ENCODE data around the gene HUWE1.
A peak's percentile ranks its signal among the peaks of the same experiment; 100 is the strongest.

The HUWE1 gene

GRCh38 chrX:53714580-53715345 lies 28.2 kb upstream of the HUWE1 start:
- no peak for TF ChIP-seq JUND (IDR thresholded peaks at IDR 0.05; ENCODE audit: low read depth)
- peak; percentile 25 to 91 for DNase-seq (ENCODE audit: low read depth in 1 of 2, low spot score in 1 of 2)
- in situ Hi-C loops (cut with HindIII; ENCODE audit: low pct_unique_long_range_greater_than_20kb, low sequenced_read_pairs): no loop called here

GRCh38 chrX:53713987-53714579 lies 27.6 kb upstream of the HUWE1 start:
- in situ Hi-C loops (cut with HindIII; ENCODE audit: low pct_unique_long_range_greater_than_20kb, low sequenced_read_pairs): no loop called here
- DNase-seq (ENCODE audit: low read depth in 1 of 2, low spot score in 1 of 2): no peak
- peak; percentile 33; the same call in 1 of the 2 replicates for TF ChIP-seq JUND (IDR thresholded peaks at IDR 0.05; ENCODE audit: low read depth)

DNA sequence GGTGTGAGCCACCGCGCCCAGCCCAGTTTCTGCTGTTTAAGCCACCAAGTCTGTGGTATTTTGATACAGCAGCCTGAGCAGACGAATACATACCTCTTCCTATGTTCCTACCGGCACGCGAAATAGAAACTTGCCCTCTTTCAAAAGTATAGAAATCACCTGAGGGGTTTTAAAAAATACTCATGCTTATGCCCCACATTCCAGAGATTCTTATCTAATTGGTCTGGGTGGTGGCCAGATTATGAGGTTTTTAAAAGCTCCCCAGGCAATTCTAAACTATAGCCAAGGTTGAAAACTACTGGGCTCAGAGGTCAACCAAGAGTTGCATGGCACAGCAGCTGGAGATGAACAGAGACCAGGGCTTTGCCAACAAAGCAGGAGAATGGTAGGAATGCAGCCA lies 24.9 kb upstream of the HUWE1 start:
- in situ Hi-C loops (cut with HindIII; ENCODE audit: low pct_unique_long_range_greater_than_20kb, low sequenced_read_pairs): no loop called here
- 0 out of 2 replicates have a peak, but pooled peaks have one; percentile 15 for TF ChIP-seq JUND (IDR thresholded peaks at IDR 0.05; ENCODE audit: low read depth)
- peak in 1 of 2 experiments; percentile 85 for DNase-seq (ENCODE audit: low read depth in 1 of 2, low spot score in 1 of 2)

- no peak for TF ChIP-seq JUND (IDR thresholded peaks at IDR 0.05; ENCODE audit: low read depth)
- DNase-seq (ENCODE audit: low read depth in 1 of 2, low spot score in 1 of 2): no peak
- in situ Hi-C loops (cut with HindIII; ENCODE audit: low pct_unique_long_range_greater_than_20kb, low sequenced_read_pairs): no loop called here
Observed at GRCh38 chrX:53704854-53705253, 18.3 kb upstream of the HUWE1 start.

GRCh38 chrX:53704294-53704693 lies 17.8 kb upstream of the HUWE1 start:
- no peak for DNase-seq (ENCODE audit: low read depth in 1 of 2, low spot score in 1 of 2)
- in situ Hi-C loops (cut with HindIII; ENCODE audit: low pct_unique_long_range_greater_than_20kb, low sequenced_read_pairs): no loop called here
- no peak for TF ChIP-seq JUND (IDR thresholded peaks at IDR 0.05; ENCODE audit: low read depth)

GRCh38 chrX:53695946-53696549 lies 9.5 kb upstream of the HUWE1 start:
- in situ Hi-C loops (cut with HindIII; ENCODE audit: low pct_unique_long_range_greater_than_20kb, low sequenced_read_pairs): no loop called here
- no peak for TF ChIP-seq JUND (IDR thresholded peaks at IDR 0.05; ENCODE audit: low read depth)
- DNase-seq (ENCODE audit: low read depth in 1 of 2, low spot score in 1 of 2): no peak

- DNase-seq (ENCODE audit: low read depth in 1 of 2, low spot score in 1 of 2): no peak
- in situ Hi-C loops (cut with HindIII; ENCODE audit: low pct_unique_long_range_greater_than_20kb, low sequenced_read_pairs): no loop called here
- TF ChIP-seq JUND (IDR thresholded peaks at IDR 0.05; ENCODE audit: low read depth): no peak
Observed at GRCh38 chrX:53694642-53695041, 8.1 kb upstream of the HUWE1 start.

DNA sequence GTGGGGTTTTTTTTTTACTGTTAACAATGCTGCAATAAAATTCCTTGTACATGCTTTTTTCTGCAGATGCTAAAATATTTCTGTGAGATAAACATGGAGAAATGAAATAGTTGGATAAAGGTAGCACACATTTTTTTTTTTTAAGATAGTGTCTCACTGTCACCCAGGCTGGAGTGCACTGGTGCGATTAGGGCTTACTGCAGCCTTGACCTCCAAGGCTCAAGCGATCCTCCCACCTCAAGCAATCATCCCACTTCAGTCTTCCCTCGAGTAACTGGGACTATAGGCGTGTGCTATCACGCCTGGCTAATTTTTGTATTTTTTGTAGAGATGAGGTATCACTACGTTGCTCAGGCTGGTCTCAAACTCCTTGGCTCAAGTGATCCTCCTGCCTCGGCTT lies 1.8 kb upstream of the HUWE1 start:
- TF ChIP-seq JUND (IDR thresholded peaks at IDR 0.05; ENCODE audit: low read depth): no peak

DNA sequence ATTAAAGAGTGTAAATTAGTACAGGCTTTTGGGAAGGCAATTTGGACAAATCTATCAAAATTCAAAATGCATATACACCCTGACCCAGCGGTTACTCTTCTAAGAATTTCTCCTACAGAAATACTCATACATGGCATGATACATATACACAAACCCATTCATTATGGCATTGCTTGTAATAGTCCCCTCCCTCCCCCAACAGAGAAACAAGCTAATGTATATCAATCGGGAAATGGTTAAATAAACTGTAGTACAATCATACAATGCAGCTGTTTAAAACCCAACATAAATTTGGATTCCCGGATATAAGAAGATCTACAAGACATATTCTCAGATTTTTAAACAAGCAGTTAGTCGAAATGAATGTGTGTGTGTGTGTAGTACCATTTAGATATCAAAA lies 808 bp downstream of the HUWE1 start:
- in situ Hi-C loops (cut with HindIII; ENCODE audit: low pct_unique_long_range_greater_than_20kb, low sequenced_read_pairs): no loop called here
- no peak for DNase-seq (ENCODE audit: low read depth in 1 of 2, low spot score in 1 of 2)
- TF ChIP-seq JUND (IDR thresholded peaks at IDR 0.05; ENCODE audit: low read depth): no peak

More for the DNA sequence above, 1.8 kb upstream of the HUWE1 start:
- in situ Hi-C loops (cut with HindIII; ENCODE audit: low pct_unique_long_range_greater_than_20kb, low sequenced_read_pairs): no loop called here
- DNase-seq (ENCODE audit: low read depth in 1 of 2, low spot score in 1 of 2): no peak

DNA sequence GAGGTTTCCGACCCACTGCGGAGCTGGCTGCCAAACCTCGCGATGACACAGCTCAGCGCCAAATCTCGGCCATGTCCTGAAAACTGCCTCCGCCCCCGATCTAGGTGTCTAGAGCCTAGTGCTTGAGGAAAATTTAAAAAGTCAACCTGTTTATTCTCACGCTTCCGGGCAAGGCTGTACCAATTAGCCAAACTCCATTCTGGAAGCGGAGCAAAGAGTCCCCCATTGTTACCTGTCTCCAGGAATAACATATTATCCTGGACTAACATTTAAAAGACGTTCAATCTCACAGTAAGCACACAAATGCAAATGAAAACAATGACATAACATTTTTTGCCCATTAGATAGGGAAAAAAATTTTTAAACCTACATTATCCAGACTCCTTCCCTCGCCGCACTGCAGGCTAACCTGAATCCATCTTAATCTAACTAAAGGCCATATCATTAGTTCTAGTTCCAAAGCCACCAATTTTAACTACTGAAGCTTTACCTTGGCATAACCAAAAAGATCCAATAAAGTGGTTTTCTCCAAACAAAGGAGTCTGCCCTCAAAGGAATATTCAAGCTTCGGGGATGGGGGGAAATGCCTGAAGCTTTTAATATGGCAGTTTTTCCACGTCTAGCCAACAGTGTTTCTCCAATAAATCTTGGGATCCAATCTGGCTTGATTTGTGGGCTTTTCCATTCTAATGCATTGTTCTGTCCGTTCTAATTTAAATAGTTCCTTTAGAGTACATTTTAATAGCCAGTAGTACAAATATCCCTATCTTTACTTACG lies 1.9 kb downstream of the HUWE1 start:
- no peak for DNase-seq (ENCODE audit: low read depth in 1 of 2, low spot score in 1 of 2)
- no peak for TF ChIP-seq JUND (IDR thresholded peaks at IDR 0.05; ENCODE audit: low read depth)
- in situ Hi-C loops (cut with HindIII; ENCODE audit: low pct_unique_long_range_greater_than_20kb, low sequenced_read_pairs): no loop called here

DNA sequence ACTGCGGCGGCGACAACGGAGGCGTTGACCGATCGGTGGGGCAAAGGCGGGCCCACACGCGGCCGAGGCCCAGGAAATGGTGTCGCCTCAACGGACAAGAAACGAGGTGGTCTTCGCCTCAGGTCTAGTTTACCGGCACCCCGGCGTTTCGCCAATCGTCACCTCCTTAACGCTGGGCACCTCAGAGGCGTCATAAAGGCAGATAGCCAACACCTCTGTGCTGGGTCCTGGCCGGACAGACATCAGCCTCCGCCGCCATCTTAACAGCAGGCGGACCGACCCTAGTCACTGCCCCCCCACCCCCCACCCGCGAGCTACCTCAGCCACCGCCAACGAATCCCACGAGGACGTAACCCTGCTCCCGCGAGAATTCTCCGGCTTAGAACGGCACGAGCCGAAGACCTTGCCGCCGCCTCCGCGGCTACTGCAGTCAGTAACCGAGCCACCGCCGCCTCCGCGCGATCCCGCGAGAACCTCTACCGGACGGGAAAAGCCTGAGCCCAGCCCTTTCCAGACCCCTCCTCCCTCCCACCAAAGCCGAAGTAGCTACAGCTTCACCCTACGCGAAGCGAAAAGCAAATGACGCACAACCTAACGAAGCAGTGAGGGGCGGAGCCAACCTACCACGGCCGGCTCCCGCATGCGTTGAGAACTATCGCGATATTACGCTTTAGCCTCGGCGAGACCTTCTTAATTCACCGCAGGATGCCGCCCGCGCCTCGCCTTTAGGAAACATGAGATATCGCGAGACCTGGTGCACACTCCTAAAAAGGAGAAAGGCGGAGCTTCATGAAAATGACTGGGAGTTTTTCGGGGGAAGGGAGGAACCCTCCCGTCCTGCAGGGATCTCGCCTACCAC lies 2.7 kb downstream of the HUWE1 start:
- in situ Hi-C loops (cut with HindIII; ENCODE audit: low pct_unique_long_range_greater_than_20kb, low sequenced_read_pairs): no loop called here

More for the DNA sequence above, 2.7 kb downstream of the HUWE1 start:
- DNase-seq (ENCODE audit: low read depth in 1 of 2, low spot score in 1 of 2): peak; percentile 66 to 99
- no peak for TF ChIP-seq JUND (IDR thresholded peaks at IDR 0.05; ENCODE audit: low read depth)
